GM21717 (cell line): ENCODE data around the gene BLVRB.

Experiments
- ATAC-seq: cut with Tn5 transposase; IDR thresholded peaks from one replicate; pipeline ENCODE4 v1.9.1; 2021; ENCODE audit warnings: mild to moderate bottlenecking, moderate library complexity; ENCODE audit not compliant: unreplicated experiment

Gene BLVRB

GRCh38 chr19:40424637-40425449, 40.7 kb downstream of the BLVRB start:
- no peak for ATAC-seq

DNA sequence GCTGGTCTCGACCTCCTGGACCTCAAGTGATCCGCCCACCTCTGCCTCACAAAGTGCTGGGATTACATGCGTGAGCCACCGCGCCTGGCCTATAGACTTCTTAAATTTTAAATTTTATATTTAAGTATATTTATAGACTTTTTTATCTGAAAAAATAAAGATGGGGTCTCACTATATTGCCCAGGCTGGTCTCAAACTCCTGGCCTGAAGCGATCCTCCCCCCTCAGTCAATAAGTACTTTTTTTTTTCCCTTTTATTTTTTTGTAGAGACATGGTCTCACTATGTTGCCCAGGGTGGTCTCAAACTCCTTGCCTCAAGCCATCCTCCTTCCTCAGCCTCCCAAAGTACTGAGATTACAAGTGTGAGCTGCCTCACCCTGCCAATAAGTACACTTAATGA, 41.6 kb downstream of the BLVRB start:
- ATAC-seq: no peak

DNA sequence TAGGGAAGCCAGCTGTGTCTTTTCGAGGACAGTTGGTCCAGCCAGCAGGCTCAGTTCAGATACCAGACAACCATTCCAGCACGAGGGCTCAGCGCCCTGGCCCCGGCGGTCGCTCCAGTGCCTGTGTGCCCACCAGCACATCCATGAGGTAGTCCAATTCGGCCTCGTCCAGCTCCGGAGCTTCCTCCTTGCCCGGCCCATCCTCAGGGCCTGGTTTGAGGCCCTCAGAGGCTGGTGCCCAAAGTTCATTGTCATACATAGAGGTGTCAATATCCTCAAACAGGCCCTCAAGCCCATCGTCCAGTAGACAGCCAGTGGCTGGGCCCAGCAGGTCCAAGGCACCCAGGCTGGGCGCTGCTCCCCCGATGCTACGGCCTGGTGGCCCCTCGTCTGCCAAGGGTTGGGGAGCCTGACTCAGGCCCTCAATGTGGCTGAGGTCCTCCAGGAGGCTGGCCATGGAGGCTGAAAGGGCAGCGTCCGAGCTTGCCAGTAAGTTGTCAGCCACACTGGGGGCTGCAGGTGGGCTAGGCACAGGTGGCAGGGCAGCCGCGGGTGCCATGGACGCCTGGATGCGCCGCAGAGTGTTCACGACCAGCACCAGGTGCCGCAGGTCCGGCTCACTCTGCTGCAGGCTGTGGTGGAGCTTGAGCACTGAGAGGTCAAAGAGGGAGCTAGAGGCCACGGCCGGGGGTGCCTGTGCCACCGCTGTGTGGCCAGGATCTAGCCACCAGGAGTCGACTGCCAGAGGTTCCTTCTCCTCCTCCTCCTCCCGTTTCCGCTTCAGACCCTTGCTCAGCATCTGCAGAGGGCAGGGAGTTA, 42.6 kb downstream of the BLVRB start:
- ATAC-seq: no peak

GRCh38 chr19:40421993-40422747, 43.4 kb downstream of the BLVRB start:
- ATAC-seq: no peak

- ATAC-seq: no peak
Observed at GRCh38 chr19:40420766-40421765, 44.5 kb downstream of the BLVRB start.

GRCh38 chr19:40420451-40420765, 45.1 kb downstream of the BLVRB start:
- ATAC-seq: no peak

GRCh38 chr19:40419780-40420179, 45.8 kb downstream of the BLVRB start:
- ATAC-seq: no peak

- no peak for ATAC-seq
Observed at GRCh38 chr19:40419066-40419612, 46.4 kb downstream of the BLVRB start.

- no peak for ATAC-seq
Observed at GRCh38 chr19:40418040-40418439, 47.5 kb downstream of the BLVRB start.

DNA sequence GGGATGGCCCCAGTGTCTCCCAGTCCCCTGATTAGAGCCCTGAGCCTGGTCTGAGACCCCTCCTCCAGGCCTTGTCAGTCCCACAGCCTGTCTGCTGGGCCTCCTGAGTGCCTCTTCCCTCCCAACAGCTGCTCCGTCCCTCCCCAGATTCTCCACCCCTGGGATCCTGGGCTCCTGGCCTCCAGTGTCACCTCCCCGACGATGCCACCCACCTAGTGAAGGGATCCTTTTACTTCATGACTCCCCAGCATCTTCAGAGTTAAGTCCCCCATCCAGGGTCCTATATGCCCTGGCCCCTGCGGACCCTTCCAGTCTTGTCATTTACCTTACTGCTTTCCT, 47.9 kb downstream of the BLVRB start:
- ATAC-seq: no peak

DNA sequence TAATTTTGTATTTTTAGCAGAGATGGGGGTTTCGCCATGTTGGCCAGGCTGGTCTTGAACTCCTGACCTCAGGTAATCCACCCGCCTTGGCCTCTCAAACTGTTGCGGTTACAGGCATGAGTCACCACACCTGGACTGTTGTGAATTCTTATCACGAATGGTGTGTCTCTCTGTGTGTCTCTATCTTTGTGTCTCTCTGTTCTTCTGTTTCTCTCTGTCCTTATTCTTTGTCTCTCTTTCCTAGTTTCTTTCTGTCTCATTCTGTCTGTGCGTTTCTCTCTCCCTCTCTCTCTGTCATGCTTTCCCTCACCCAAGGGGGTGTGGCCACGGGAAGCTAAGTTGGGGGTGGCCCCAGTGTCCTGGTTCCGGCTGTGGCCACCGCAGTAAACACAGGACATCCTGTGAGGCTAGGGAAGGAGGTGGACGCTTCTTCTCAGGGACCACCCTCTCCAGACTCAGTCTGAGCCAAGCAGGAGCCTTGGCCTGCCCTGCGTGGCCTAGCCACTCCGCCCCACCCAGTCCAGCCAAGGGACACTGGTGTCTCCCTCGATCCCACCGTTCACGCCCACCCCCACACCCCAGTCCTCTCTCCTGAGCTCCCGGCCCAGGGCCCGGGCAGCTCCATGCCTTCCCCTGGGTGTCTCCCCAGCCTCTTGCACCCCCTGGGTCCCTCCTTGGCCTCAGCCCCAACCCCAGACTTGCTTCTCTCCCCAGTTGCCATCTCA, 48.5 kb downstream of the BLVRB start:
- ATAC-seq: no peak

DNA sequence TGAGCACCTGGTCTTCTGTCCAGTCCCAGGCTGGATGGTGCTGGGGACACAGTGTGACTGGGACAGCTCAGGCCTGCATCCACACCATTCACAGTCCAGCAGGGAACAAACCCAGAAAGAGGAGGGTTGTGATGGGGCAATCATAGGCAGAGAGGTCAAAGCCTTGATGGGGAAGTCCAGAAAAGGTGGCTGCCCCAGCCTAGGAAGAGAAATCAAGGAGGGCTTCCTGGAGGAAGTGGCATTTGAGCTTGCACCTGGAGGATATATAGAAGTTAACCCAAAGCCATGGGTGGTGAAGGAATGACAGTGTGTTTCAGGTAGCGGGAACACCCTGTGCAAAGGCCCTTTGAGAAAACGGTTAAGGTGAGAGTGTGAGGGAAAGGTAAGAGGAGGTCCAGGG, 49.8 kb downstream of the BLVRB start:
- no peak for ATAC-seq

- ATAC-seq: no peak
Observed at GRCh38 chr19:40414542-40415535, 50.7 kb downstream of the BLVRB start.

GRCh38 chr19:40413291-40413845, 52.2 kb downstream of the BLVRB start, which contains the start of gene PRX:
Gene PRX (minus strand): TSS chr19:40413378. CDS start chr19:40407932, 5,446 bp downstream.
- no peak for ATAC-seq

DNA sequence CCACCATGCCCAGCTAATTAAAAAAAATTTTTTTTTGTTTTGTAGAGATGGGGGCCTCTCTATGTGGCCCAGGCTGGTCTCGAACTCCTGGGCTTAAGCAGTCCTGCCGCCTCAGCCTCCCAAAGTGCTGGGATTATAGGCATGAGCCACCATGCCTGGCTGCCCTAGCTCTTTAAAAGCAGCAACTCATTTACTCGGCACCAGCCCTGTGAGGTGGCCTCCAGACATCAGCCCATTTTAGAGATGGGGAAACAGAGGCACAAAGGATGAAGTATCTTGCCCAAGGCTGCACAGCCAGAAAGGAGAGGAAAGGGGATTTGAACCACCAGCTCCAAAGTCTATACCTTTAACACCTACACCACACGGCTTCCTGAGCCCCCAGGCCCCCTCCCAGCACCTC, 52.7 kb downstream of the BLVRB start:
- ATAC-seq: no peak

GRCh38 chr19:40411958-40412499, 53.5 kb downstream of the BLVRB start:
- ATAC-seq: no peak

DNA sequence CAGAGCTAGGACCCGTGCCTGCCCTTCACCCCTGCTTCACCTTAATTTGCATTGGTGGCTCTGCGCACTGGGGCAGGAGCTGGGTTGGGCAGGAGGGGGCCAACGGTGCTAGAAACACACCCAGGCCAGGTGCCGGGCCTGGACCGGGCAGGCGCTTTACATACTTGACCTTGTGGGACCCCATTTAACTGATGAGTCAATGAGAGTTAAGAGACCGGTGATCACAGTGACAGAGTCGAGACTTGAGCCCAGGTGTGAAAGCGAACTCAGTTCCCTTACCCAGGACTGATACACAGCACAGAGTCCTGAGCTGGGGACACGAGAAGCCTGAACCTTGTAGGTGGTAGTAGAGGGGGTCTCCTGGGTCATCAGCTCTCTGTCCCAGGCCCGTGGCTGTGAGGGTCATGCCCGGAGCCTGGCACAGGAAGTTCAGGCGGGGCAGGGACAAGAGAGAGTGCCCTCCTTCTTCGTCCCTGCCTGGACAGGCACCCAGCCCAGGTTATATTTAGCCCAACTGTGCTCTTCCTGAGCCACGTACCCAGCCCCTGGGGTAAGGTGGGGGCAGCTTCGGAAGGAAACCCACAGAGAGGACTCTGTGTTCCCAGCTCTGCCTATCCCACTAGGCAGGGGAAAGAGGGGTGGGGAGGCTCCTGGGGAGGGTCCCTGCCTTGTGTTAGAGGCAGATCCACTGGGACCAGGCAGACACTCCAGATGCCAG, 54.3 kb downstream of the BLVRB start:
- ATAC-seq: no peak
